Memory B cell (primary cell): ENCODE results near the gene GRAP2.

ENCODE experiments used
- ATAC-seq: fragments of 150-1000 bp; cut with Tn5 transposase; 2 replicates; pipeline ENCODE4 v1.10.0; 2021; ENCODE audit warnings: low read depth, mild to moderate bottlenecking, moderate library complexity
- DNase-seq, 2 donors: peaks; one replicate each; pipeline ENCODE4 v3.0.0; 2022; ENCODE audit warnings: low spot score in 2 of 2
- H3K27ac Mint-ChIP-seq: one replicate; pipeline ENCODE4 v1.8.0; 2022; ENCODE audit warnings: mild to moderate bottlenecking, moderate library complexity, mixed read lengths
- H3K27me3 Mint-ChIP-seq: one replicate; pipeline ENCODE4 v1.8.0; 2022; ENCODE audit warnings: mixed read lengths
- H3K36me3 Mint-ChIP-seq: one replicate; pipeline ENCODE4 v1.8.0; 2022; ENCODE audit warnings: mild to moderate bottlenecking, mixed read lengths
- H3K4me1 Mint-ChIP-seq: one replicate; pipeline ENCODE4 v1.8.0; 2022; ENCODE audit warnings: mixed read lengths
- H3K4me3 Mint-ChIP-seq: one replicate; pipeline ENCODE4 v1.8.0; 2022; ENCODE audit warnings: mild to moderate bottlenecking, moderate library complexity, mixed read lengths
- H3K9me3 Mint-ChIP-seq: one replicate; pipeline ENCODE4 v1.8.0; 2022; ENCODE audit warnings: mixed read lengths

GRAP2 gene

DNA sequence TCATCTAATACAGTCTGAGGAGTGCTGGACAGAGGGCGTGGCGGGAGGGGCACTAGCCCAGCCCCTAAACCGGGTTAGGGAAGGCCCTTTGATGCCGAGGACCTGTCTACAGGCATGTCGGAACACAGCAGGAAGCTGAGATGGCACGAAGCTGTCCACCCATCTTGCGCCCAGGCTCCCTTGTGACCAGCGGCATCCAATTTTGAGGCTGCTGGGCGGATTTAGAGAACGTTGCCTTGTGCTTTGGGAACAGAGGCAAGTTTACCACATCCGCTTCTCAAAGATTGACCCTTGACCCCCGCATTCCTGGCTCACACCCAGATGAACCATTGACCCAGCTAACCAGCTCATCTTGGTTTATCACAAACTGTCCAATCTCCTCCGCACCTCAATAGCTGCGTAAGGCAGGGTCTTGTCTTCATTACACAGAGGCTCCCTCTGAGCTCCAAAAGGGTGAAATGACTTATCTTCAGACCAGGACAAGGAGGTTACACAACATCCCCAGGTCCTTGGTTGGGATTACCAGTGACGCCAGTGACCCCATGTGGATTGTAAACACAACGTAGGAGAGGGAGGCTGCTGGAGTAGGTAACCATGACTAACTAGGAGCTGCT is 98.4 kb downstream of the GRAP2 start:
- Mint-ChIP-seq H3K27ac (no peak overlapping the region), H3K4me1 (no peaks in the 10 kb centered on the region), H3K9me3 (no peaks in the 10 kb centered on the region), H3K4me3 (no peak overlapping the region), H3K36me3 (no peaks in the 10 kb centered on the region), H3K27me3 (peaks cover 14% of the 10 kb centered on the region)
- ATAC-seq = no peak
- no peak for DNase-seq

DNA sequence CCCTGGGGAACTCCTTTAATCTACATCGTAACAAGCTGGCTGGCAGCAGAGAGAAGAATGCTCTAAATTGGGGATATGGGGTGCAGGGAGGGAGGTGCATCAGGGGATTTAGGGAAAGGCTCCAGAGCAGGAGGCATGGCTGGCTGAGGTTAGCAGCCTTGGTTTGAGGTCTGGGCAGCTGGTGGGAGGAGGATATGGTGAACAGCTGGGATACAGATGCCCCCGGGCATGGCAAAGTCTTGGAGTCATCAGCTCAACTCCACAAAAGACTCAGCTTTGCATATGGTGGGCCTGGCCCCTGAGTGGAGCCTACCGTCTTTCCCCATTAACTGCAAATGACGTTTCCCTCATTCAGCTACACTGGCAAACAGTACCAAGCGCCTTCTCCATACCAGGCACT is 99.3 kb downstream of the GRAP2 start:
- ATAC-seq (no peak), DNase-seq (no peak)
- no peak overlapping the region for H3K4me3 Mint-ChIP-seq
- H3K36me3 Mint-ChIP-seq = no peaks in the 10 kb centered on the region
- H3K4me1 Mint-ChIP-seq = no peaks in the 10 kb centered on the region
- peaks cover 17% of the 10 kb centered on the region for H3K27me3 Mint-ChIP-seq
- H3K27ac Mint-ChIP-seq = no peak overlapping the region
- no peaks in the 10 kb centered on the region for H3K9me3 Mint-ChIP-seq

DNA sequence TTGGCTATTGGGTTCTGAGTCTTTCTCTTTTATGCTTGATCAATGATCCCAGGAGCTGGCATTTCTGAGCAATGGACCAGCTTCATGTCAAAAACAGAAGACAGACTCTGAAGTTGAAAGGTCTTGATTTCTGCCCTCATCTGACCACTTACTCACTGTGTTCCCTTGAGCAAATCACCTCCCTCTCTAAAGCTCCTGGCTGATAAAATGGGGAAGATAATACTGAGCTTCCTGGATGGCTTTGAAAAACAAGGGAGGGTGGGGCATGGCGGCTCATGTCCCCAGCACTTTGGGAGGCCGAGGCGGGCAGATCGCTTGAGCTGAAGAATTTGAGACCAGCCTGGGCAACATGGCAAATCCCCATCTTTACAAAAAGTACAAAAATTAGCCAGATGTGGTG is 100.2 kb downstream of the GRAP2 start:
- no peak for ATAC-seq
- Mint-ChIP-seq H3K4me3 (no peak overlapping the region), H3K27ac (no peak overlapping the region), H3K27me3 (peaks cover 17% of the 10 kb centered on the region), H3K36me3 (no peaks in the 10 kb centered on the region), H3K9me3 (no peaks in the 10 kb centered on the region), H3K4me1 (no peaks in the 10 kb centered on the region)
- DNase-seq = no peak

DNA sequence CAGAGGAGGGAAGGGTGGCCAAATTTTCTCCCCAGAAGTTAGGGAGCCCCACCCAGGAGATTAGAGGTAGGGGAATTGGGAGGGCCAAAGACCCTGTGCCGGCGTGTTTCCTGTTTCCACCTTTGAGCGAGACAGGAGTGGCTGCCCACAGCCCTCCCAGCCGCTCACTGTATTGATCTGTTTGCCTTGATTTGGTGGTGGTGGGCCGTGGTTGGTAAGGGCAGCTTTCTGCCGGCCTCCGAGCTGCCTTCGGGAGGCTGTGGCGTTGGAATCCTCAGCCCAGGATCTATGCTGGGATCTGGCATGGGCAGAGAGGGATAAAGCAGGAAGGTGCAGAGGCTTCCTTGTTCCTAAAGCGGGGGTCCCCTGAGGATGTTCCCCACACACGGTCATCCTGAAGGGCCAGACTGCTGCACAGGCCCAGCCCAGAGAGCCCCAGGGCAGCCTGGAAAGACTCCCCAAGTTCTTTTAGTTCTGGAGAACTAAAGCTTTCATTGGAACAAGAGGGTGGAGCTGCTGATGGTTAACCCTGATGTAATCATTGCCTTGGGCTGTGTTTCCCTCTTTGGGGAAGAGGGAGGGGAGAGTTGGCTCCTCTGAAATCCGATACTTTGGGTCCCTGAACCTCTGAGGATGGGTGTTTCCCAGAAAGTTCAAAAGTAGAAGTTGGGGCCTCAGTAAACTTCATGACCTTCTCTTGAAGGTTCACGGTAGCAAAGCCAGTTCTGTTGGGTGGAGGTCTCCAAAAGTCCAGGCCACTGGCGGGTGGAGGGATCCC is 101.1 kb downstream of the GRAP2 start:
- Mint-ChIP-seq H3K4me1 (no peaks in the 10 kb centered on the region), H3K4me3 (no peak overlapping the region), H3K27me3 (peaks cover 17% of the 10 kb centered on the region), H3K36me3 (no peaks in the 10 kb centered on the region), H3K27ac (no peak overlapping the region), H3K9me3 (no peaks in the 10 kb centered on the region)
- ATAC-seq = no peak
- no peak for DNase-seq

DNA sequence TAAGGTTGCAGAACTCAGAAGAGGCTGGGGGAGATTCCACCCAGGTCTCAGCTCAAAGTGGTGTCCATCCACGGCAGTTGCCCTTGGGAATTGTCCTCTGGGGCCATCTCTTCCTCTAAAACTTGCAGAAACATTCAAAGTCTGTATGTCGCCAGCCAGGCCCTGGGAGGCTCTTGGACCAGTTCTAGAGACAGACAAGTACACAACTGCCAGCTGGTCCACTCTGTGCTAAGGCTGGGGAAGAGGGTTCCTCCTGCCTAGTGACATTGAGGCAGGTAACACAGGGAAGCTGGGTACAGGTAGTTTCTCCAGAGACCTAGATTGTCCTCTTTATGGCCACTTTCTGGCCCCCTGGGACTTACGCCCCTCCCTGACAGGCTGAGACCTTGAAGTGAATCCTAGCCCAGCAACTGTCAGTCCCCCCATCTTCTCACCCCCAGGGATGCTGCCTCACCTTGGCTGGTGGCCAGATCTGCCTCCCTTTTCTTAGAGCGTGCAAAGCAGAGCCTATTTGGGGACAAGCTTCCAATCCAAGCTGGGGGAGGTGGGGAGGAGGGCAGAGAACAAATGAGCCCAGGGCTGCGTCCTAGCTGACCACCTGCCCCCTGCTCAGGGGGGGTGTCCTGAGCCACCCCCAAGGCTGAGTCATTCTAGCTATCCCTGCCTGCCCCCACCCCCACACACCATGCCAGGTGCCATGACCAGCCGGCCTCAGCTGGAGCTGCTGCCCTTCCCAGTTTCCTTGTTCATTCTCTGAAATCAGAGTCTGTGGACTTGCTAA is 102.2 kb downstream of the GRAP2 start:
- Mint-ChIP-seq H3K36me3 (peaks cover 2% of the 10 kb centered on the region), H3K9me3 (no peaks in the 10 kb centered on the region), H3K4me3 (no peak overlapping the region), H3K27ac (no peak overlapping the region), H3K27me3 (peaks cover 18% of the 10 kb centered on the region), H3K4me1 (peaks cover 3% of the 10 kb centered on the region)
- DNase-seq (no peak), ATAC-seq (no peak)

DNA sequence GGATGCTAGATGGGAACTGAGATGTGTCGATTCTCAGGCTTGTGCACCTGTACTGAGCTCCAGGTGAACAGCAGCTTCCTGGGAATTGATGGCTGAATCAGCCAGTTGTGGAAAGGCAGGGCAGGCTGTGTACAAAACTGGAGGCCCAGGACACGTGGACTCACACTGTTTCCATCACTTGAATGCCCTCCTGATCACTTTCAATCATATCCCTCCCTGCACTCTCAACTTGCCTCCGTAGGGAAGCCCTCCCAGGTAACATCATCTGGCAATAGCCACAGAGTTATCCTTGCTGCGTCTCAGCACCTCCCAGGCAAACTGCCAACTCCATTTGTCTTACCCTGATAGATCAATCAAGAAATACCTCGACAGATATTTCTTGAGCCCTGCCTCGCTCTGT is 104.0 kb downstream of the GRAP2 start:
- H3K9me3 Mint-ChIP-seq = no peaks in the 10 kb centered on the region

DNA sequence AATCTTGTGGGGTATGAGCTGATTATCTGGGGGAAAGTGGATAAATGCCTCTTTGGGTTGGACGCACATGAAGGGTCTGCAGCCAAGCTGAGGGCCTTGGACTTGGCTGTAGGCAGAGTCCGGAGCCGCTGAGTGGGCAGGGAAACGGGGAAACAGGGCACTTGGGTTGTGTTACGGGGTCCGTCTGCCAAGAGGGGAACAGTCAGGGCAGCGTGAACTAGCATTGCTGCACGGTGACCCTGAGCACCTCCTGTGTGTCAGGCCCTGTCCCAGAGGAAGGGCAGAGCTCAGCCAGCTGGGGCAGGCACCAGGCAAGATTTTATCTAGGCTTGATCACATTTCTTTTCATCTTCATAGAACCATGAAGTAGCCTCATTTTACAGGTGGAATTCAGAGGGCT is 105.8 kb downstream of the GRAP2 start:
- Mint-ChIP-seq H3K27me3 (peaks cover 25% of the 10 kb centered on the region), H3K27ac (no peak overlapping the region), H3K4me1 (peaks cover 3% of the 10 kb centered on the region), H3K36me3 (peaks cover 2% of the 10 kb centered on the region), H3K4me3 (no peak overlapping the region), H3K9me3 (no peaks in the 10 kb centered on the region)
- ATAC-seq = no peak
- no peak for DNase-seq

More for the DNA sequence above, 104.0 kb downstream of the GRAP2 start:
- ATAC-seq (no peak), DNase-seq (no peak)
- Mint-ChIP-seq H3K4me3 (no peak overlapping the region), H3K4me1 (peaks cover 3% of the 10 kb centered on the region), H3K27me3 (peaks cover 25% of the 10 kb centered on the region), H3K27ac (no peak overlapping the region), H3K36me3 (peaks cover 2% of the 10 kb centered on the region)

DNA sequence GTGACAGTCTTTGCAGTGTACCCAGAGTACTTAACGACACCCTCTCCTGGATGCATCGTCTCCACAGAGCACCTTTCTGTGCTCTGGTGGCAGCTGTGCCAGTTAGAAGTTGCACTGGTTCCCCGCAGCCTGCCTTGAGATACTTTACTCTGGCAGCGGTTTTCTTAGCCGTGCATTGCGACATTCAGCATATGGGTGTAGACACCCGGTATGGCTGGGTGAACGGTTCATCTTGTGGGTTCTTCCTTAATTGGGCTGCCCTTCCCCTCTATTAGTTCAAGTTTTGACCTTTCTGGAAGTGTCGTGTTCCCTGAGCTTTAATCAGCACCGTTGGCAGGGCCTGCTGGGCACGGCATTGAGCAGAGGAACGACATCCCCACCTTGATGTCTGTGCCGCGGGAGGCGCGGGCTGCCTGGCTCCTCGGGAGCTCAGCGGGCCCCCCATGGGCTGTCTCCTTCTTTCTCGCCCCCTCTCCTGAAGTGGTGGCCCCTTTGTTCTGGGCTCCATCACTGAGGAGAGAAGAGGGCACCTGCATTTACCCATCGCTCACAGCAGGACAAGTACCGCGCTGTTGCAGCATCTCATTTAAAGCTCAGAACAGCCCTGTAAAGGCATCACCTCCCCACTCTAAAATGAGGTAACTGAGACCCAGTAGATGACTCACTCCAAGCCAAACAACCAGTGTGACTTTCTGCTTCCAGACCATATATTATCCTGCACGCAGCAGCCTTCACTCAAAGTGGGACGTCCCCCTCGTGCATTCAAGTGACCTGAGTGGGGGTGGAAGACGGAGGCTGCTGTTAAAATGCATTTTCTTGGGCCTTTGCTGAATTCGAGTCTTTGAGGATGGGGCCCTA is 107.2 kb downstream of the GRAP2 start:
- ATAC-seq (no peak), DNase-seq (no peak)
- no peak overlapping the region for H3K27ac Mint-ChIP-seq
- peaks cover 23% of the 10 kb centered on the region for H3K27me3 Mint-ChIP-seq
- no peak overlapping the region for H3K4me3 Mint-ChIP-seq
- H3K36me3 Mint-ChIP-seq = peaks cover 2% of the 10 kb centered on the region
- no peaks in the 10 kb centered on the region for H3K9me3 Mint-ChIP-seq
- H3K4me1 Mint-ChIP-seq = peaks cover 3% of the 10 kb centered on the region

DNA sequence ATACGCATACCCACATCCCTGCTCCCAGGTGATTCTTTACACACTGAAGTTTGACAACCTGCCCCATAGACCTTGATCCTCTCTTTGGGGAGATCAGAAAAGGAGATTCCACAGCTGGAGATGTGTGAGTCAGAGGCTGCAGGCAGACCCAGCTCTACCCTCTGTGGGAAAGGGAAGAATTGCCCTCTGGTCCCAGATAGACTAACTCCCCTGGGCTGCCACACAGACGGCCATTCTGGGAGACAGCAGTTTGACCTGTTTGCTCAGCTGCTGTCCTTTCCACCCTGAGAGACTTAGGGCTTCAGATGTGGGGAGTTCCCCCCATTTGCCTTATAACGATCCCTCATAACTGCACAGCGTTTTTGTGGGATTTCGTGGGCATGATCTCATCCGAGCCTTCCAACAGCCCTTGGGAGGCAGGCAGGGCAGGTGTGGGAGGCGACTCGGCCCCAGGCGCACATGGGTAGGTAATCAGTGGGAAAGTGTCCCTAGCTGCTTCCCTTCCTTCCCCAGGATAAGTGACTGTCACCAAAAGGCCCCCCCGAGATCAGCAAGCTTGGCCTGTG is 107.9 kb downstream of the GRAP2 start:
- Mint-ChIP-seq H3K27me3 (peaks cover 23% of the 10 kb centered on the region), H3K36me3 (peaks cover 2% of the 10 kb centered on the region), H3K27ac (no peak overlapping the region), H3K4me3 (no peak overlapping the region), H3K4me1 (peaks cover 3% of the 10 kb centered on the region), H3K9me3 (no peaks in the 10 kb centered on the region)
- DNase-seq = no peak
- no peak for ATAC-seq

DNA sequence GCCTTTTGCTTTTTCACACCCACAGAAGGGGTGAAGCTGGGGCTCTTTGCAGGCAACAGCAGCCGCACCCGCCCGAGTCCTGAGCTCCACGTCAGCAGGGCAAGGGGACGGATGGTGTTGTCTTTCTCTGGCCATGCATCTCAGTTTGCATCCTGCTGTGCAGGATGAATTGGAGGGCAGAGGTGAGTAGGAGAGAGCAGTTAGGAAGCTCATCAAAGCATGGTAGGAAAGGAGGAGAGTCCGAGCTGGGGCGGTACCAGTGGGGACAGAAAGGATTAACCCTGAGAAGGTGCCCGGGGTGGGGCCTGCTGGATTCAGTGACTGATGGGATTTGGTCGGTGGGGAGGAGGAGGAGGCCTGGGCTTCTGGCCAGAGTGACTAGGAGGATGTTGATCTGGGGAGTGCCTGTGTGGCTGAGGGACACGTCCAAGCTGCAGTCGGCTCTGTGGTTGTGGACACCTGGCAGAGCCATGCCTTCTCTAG is 108.4 kb downstream of the GRAP2 start:
- H3K4me1 Mint-ChIP-seq = peaks cover 3% of the 10 kb centered on the region
- H3K9me3 Mint-ChIP-seq = no peaks in the 10 kb centered on the region
- H3K36me3 Mint-ChIP-seq = peaks cover 2% of the 10 kb centered on the region
- no peak overlapping the region for H3K4me3 Mint-ChIP-seq
- no peak overlapping the region for H3K27ac Mint-ChIP-seq
- H3K27me3 Mint-ChIP-seq = peaks cover 23% of the 10 kb centered on the region
- ATAC-seq (no peak), DNase-seq (no peak)

DNA sequence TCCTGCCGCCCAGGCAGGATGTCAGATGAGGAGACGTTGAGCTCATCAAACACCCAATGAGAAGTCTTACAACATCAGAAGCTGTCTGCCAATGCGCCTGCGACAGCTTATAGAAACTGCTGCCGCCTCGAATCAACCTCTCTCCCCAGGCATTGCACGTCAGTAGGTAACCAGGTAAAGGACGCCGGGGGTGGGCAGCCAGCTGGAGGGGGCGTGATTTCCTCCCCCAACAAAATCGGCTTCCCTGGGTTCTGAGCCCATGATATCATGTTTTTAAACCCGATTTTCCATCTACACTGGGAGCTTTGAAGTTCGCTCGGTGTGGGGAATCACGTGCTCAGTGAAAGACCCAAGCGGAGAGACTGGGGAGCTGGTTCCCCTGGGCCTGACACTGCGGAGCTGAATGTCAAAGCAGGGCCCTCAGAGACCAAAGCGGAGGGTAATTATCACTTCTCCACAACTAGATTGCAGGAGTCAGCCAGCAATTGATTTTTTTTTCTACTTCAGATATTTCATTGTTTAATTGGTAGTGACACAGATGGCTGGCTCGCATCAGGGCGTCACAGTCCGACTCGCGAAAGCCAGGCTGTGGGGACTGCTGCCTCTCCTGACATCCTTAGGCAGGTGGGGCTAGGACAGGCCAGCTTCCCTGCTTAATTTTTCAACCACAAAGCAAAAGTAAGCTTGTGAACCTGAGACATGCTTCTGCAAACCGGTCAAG is 109.2 kb downstream of the GRAP2 start:
- no peaks in the 10 kb centered on the region for H3K9me3 Mint-ChIP-seq
- DNase-seq (no peak), ATAC-seq (no peak)
- H3K27ac Mint-ChIP-seq = no peak overlapping the region
- H3K36me3 Mint-ChIP-seq = peaks cover 2% of the 10 kb centered on the region
- peaks cover 21% of the 10 kb centered on the region for H3K27me3 Mint-ChIP-seq
- H3K4me1 Mint-ChIP-seq = peaks cover 3% of the 10 kb centered on the region
- no peak overlapping the region for H3K4me3 Mint-ChIP-seq

DNA sequence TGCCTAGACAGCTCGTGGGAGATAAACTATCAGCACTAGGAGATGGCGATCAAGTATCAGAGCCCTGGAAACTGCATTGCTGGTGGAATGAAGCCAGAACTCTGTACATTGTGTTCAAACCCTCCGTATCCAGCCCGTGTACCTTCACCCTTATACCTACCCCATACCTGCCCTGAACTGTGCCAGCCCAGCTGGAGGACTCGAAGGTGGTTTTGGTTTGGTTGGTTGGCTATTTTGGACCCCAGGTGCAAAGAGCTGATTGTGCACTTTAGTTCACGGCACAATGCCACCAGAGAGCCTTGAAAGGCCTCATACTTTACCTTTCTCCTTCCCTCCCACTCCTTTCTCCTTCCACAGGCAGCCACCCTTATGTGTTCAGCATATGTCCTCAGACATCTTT is 109.9 kb downstream of the GRAP2 start:
- H3K36me3 Mint-ChIP-seq = peaks cover 2% of the 10 kb centered on the region
- no peak overlapping the region for H3K27ac Mint-ChIP-seq
- peaks cover 3% of the 10 kb centered on the region for H3K4me1 Mint-ChIP-seq
- no peak for DNase-seq
- H3K9me3 Mint-ChIP-seq = no peaks in the 10 kb centered on the region
- no peak for ATAC-seq
- H3K4me3 Mint-ChIP-seq = no peak overlapping the region
- H3K27me3 Mint-ChIP-seq = peaks cover 21% of the 10 kb centered on the region
